G401.6 (cell line): ENCODE measurements around the gene PDP2.

Source experiments
- FAIRE-seq: peaks from 2 replicates; lab custom pipeline; 2012; peaks lifted over from hg19 to GRCh38; lab: Jason Lieb, UNC

PDP2 gene

DNA sequence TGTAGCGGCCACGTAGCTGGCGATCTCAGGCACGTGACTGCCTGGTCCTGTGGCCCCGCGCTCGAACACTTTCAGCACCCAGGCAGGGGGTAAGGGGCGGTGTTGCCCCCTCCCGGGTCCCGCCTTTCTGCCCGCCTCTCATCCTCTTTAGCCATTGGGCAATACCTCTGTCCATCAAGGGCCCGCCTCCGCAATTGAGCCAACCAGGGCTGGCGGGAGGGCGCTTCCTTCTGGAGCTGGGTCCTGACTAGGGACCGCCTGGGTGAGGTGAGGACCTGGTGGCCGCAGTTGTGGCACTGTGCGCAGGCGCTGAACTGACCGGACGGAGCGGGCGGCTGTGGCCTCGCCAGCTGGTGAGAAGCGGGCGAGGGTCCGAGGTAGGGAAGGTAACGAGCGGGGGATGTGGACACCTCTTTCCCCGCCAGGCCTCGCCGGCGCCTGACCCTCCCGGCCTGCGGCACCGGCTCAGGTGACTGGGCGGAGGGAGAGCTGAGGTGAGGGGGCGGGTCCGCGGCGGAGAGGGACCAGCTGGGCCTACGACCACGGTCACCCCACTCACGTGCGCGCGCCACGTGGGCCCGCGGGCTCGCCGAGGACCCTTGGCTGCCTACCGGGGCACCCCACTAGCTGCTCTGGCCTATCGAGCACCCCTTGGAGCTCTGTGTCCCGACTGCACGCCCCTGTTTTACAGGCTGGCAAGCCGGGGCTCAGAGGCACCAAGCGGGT is at the start of gene PDP2:
PDP2 (plus strand) TSS at position 228 of the 726 bp plus-strand sequence. CDS start 3,770 bp downstream, outside the sequence.
- peak; percentile 95 for FAIRE-seq

DNA sequence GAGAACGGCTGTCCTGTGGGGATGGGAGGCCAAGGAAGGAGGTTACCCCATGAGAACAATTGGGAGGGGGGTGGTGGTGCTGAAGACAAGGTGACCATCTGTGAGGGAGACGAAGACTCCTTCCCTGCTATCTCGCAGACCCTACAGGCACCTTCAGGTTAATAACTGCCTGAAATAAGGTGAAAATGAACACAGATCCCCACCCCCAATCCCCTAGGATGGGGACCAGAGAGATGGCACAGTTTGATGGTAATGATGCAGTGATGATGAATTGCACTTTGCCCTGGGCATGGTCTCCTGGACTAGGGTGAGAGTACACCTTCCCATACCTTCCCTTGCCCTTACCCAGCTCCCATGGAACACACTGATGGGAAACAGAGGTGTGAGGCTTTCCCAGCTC is 48.1 kb upstream of the PDP2 start:
- FAIRE-seq = no peak

- FAIRE-seq = no peak
These were observed 47.5 kb upstream of the PDP2 start for GRCh38 chr16:66832661-66833305.

GRCh38 chr16:66834746-66835145 is 45.6 kb upstream of the PDP2 start:
- no peak for FAIRE-seq

DNA sequence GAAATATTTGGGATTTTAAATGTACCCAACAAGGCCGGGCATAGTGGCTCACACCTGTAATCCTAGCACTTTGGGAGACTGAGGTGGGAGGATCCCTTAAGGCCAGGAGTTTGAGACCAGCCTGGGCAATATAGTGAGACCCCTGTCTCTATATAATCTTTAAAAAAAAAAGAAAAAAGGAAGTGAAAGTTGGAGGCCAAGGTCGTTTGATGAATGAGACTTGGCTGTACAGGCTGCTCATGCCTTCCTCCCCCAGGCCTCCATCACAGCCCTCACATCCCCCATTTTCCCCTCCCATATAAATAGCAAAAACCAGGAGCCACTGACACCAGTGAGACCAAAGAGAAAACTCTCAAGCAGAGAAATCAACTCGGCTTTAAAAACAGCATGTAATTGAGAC is 39.4 kb upstream of the PDP2 start:
- no peak for FAIRE-seq

- no peak for FAIRE-seq
These were observed 38.9 kb upstream of the PDP2 start for GRCh38 chr16:66841366-66841765.

- FAIRE-seq = no peak
These were observed 37.5 kb upstream of the PDP2 start for GRCh38 chr16:66842765-66843164.

GRCh38 chr16:66843191-66843590 is 37.1 kb upstream of the PDP2 start:
- FAIRE-seq = no peak

DNA sequence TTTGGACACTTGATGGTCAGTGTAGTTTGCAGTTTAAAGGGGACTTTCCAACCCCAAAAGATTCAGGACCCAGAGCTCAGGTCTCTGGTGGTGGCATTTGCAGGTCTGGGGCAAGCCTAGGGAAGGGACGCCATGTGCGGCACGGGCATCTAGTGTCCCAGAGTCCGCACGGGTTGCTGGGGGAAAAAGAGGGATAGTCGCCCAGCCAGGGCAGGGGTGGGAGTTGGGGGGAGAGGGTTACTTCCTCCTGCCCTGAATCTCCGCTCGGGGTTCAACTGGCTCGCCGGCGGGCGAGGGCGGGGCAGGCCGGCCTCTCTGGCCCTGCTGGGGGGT is 36.3 kb upstream of the PDP2 start:
- FAIRE-seq = no peak

- no peak for FAIRE-seq
These were observed 35.8 kb upstream of the PDP2 start, which contains the start of gene CA7 for GRCh38 chr16:66844342-66845079. TSS of gene CA7 (plus strand) at chr16:66844414. CDS start at chr16:66844488, 74 bp downstream.

- no peak for FAIRE-seq
These were observed 35.3 kb upstream of the PDP2 start for GRCh38 chr16:66845080-66845410.

DNA sequence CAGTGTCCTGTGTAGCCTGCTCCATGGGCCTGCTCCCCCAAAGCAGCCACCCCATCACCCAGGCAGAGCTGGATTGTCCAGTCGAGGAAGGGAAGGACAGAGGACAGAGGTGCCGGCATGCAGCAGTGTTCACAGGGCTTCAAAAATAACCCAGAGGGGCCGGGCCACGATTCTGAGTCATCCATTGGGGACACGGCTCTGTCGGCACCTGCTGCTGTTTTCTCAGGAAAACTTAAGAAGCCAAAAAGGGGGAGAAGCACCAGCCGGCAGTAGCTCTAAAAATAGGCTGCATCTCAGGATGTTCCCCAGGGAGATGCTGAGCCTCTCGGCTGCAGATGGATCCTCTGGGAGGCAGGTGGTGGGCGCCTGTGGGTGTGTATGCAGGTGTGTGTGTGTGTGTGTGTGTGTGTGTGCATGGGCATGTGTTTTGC is 34.5 kb upstream of the PDP2 start:
- FAIRE-seq = no peak

DNA sequence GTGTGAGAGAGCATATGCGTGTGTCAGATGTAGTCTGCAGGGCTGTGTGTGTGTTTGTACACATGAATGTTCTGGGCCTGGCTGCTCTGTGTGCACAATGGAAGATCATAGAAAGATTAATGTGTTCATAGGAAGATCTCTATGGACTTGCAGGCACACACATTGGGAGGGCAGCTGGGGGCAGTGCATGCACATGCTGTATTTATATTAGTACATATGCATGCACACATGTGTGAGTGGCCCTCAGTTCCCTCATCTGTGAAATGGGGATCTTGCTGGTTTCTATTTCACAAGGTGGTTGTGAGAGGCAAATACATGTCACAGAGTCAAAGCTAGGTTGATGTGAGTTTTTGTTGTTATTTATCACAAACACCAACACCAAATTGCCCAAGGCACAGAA is 34.0 kb upstream of the PDP2 start:
- FAIRE-seq = no peak

- no peak for FAIRE-seq
These were observed 33.5 kb upstream of the PDP2 start for GRCh38 chr16:66846831-66847230.

GRCh38 chr16:66847533-66848067 is 32.7 kb upstream of the PDP2 start:
- FAIRE-seq = no peak

DNA sequence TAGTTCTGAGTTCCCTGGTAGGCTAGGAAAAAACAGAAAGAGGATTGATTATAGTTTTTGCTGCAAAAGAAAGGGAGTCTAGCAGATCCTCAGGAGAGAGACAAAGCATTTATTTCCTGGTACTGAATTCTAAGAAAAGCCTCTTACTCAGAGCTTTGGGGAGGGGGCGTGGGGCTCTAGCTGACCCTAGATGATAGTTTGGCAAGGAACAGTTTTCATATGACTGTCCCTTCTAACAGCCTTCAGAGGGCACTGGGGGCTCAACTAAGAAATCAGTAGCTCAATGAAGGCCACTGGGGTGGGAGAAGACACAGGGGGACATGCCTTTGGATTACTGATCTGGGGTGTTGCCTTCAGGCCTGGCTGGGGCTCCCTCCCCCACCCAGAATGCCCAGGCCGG is 32.1 kb upstream of the PDP2 start:
- no peak for FAIRE-seq

DNA sequence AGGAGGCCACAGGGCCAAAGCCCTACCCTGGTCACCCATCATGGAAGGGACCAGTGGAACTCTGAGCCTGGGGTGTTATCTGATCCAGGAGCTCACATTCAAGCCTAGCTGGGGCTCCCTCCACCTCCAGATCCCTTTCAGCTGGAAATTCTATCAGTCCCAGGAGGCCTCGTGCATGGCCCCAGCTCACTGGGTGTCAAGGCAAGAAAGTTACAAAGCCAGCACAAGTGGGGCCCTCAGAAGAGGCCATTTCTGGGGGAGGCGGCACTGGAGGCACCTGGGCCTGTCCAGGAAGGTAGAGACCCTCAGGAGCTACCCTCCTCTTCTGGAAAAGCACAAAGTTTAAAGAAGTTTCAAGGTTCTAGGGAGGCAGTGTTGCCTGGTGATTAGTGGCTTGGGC is 31.3 kb upstream of the PDP2 start:
- no peak for FAIRE-seq

GRCh38 chr16:66849549-66849948 is 30.8 kb upstream of the PDP2 start:
- no peak for FAIRE-seq

DNA sequence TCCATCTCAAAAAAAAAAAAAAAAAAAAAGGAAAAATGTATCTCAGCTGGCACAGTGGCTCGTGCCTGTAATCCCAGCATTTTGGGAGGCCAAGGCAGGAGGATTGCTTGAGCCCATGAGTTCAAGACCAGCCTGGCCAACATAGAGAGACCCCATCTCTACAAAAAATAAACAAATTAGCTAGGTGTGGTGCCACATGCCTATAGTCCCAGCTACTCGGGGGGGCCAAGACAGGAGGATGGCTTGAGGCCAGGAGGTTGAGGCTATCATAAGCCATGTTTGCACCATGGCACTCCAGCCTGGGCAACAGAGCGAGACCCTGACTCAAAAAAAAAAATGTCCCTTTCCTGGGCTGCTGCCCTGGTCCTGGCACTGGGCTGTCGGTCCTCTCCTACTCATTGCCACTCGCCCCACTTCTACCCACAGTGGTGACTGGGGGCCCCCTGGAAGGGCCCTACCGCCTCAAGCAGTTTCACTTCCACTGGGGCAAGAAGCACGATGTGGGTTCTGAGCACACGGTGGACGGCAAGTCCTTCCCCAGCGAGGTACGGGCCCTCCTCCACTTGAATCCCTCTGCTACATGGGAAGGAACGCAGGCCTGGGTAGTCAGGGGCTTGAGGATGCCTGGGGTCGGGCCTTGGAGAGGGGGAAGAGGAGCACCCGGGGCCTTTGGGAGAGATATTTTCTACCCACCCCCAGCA is 30.1 kb upstream of the PDP2 start:
- no peak for FAIRE-seq

GRCh38 chr16:66851166-66851964 is 28.9 kb upstream of the PDP2 start:
- FAIRE-seq = no peak

- FAIRE-seq = no peak
These were observed 26.8 kb upstream of the PDP2 start for GRCh38 chr16:66853261-66854139.
